Breast epithelium (tissue), 3 donors: Measurements from ENCODE around the gene AUH.

Experiments
- CTCF ChIP-seq, 3 donors: fragments of 450-650 bp; IDR thresholded peaks; one replicate each; pipeline ENCODE4 v1.5.1; 2016 to 2017; ENCODE audit warnings: antibody characterized with exemption in 3 of 3, mild to moderate bottlenecking in 3 of 3, moderate library complexity in 3 of 3
- POLR2AphosphoS5 ChIP-seq, 3 donors: sonication (generic); formaldehyde crosslinking; IDR thresholded peaks; one replicate each; pipeline ENCODE4 v1.6.1; 2017; ENCODE audit warnings: antibody characterized with exemption in 3 of 3

- TF ChIP-seq CTCF (IDR thresholded peaks at IDR 0.05) (no peak), POLR2AphosphoS5 (IDR thresholded peaks at IDR 0.05) (no peak)
These were observed 79.4 kb downstream of the AUH start for GRCh38 chr9:91282292-91282691.
